ENCODE results near the gene PWWP3B.
"Not testable (repeated sequence)": the region's sequence is repeated elsewhere in the genome, so short reads cannot be mapped to it uniquely, and the experiment has no call there.

PWWP3B gene

DNA sequence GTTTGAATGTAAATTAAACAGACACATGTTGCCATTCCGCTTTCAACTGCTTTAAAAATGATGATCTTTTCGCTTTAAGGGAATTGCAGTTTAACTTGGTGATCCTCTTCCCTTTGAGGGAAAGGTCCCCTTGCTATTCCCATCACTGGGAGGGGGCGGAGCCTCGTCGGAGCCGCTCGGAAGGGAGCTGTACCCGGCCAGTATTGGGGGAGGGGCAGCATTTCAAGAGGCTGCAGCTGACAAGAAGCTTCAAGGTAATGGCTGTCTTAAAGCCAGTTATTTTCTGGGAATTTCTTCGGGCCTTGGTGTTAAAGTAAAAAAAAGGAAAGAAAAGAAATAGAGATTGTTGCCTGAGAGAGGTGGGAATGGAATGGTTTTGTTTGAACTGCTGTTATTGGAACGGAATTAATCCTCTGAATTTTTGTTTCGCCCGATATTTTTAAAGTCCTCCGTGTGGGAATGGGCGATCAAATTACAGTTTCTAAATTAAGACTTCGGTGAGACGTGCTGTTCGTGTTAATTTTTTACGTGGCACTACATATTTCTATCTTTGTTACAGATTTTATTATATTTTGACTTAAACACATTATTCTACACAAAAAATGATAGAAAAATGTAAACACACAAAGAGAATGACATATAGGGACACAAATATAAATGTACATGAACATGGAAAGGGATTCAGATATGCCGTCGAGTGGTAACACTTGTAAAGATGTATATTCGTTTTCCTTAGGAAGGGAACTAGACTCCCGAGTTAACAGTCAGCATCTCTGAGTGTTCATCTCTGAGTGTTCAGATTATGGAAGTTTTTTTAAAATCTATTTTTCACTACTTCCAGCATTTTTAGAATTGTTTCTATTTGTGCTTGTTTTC lies 9.2 kb downstream of the PWWP3B start:
- TF ChIP-seq, protein P1, sequence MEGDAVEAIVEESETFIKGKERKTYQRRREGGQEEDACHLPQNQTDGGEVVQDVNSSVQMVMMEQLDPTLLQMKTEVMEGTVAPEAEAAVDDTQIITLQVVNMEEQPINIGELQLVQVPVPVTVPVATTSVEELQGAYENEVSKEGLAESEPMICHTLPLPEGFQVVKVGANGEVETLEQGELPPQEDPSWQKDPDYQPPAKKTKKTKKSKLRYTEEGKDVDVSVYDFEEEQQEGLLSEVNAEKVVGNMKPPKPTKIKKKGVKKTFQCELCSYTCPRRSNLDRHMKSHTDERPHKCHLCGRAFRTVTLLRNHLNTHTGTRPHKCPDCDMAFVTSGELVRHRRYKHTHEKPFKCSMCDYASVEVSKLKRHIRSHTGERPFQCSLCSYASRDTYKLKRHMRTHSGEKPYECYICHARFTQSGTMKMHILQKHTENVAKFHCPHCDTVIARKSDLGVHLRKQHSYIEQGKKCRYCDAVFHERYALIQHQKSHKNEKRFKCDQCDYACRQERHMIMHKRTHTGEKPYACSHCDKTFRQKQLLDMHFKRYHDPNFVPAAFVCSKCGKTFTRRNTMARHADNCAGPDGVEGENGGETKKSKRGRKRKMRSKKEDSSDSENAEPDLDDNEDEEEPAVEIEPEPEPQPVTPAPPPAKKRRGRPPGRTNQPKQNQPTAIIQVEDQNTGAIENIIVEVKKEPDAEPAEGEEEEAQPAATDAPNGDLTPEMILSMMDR (IDR thresholded peaks at IDR 0.05; ENCODE audit: extremely low read depth, missing control alignments) = no peak
- DNase-seq (ENCODE audit: low spot score) = no peak

DNA sequence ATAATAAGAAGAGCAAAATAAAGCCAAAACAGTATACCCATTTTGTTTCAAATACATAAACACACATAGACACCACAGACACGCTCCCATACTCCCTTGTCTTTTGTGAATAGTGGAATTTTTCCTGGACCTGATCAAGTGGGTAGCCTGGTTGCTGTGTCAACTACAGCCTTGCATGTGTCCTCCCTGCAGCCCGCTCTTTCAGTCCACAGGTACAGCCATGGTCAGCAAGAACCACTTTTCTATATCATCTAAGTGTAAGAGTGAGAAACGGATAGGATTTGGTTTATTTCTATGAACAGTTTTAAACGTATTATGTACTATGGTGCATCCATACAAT lies 9.8 kb downstream of the PWWP3B start:
- TF ChIP-seq, protein P1 (IDR thresholded peaks at IDR 0.05; ENCODE audit: extremely low read depth, missing control alignments) = no peak

DNA sequence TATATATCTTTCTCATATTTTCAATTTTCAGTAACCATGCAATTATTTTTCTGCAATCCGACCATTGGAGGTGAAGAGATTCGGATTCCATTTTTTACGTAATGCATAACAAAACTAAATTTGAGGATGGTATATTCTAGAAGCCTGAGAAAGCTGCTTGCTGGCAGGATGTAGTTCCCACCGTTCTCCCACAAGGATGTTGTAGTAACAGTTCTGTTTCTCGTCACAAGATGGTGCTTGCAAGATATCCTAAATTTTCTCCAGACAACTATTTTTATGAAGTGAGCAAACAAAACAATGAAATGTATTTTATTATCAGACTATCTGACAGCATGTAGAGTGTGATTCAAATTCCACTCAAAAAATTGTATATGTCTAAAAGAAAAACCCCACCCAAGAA lies 10.7 kb downstream of the PWWP3B start:
- TF ChIP-seq, protein P1 (IDR thresholded peaks at IDR 0.05; ENCODE audit: extremely low read depth, missing control alignments) = no peak
- no peak for DNase-seq (ENCODE audit: low spot score)

More for the DNA sequence above, 9.8 kb downstream of the PWWP3B start:
- DNase-seq (ENCODE audit: low spot score) = no peak

DNA sequence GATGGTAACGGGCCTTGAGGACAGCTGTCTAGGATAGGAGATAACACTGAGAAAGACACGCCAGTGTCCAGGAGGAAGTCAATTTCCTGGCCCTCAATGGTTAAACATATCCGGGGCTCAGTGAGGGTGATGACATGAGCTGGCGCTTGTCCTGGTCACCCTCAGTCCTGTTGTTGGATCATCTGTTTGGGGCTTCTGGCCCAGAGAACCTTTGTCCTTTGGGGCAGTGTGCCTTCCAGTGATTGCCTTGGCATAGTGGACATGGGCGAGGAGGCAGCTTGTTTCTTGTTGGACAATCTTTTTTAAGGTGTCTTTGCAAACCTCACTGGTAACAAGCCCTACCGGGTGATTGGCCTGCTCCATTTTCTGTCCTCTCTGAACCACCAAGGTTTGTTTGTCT lies 15.6 kb downstream of the PWWP3B start:
- DNase-seq (ENCODE audit: low spot score) = not testable (repeated sequence)

DNA sequence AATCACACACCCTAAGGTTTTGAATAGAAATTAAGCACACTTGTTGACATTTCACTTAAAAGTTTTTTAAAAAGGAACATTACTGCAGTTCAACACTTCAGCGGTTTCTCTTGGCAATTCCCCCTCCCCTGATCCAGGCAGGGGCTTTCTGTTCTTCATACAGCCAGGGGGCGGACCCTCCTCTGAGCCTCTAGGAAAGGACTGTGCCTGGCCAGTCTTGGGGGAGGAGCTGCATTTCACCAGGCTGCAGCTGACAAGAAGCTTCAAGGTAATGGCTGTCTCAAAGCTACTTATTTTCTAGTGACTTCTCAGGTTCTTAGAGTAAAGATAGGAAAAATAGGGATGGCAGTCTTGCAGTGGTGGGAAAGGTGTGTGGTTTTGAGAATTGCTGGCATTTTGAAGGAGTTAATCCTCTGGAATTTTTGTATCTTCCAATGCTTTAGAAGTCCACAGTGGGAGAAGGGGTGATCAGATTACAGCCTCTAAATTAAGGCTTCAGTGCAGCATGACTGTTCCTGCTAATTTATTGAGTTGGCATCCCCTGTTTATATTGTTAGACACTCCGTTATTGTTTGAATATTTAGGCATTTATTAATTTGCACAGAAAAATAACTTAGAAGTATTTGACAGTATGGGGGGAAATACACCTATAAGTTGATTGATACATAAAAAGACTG lies 33.5 kb downstream of the PWWP3B start:
- TF ChIP-seq, protein P1 (IDR thresholded peaks at IDR 0.05; ENCODE audit: extremely low read depth, missing control alignments) = no peak
- no peak for DNase-seq (ENCODE audit: low spot score)

DNA sequence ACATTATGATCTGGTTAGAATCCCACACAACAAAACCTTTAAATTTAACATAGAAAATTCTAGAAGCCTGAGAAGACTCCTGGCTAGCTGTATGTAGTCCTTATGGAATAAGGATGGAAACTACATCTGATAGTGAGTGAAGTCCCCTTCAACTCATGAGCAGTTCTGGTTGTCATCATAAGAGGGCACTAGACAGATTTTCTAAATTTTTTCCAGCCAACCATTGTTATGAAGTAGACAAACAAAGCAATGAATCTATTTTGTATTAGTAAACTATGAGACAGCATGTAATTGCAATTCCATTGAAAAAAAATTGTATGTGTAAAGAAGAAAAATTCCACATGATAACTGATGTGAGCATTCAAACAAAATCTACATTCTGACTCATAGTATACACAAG lies 35.2 kb downstream of the PWWP3B start:
- TF ChIP-seq, protein P1 (IDR thresholded peaks at IDR 0.05; ENCODE audit: extremely low read depth, missing control alignments) = no peak
- DNase-seq (ENCODE audit: low spot score) = no peak

DNA sequence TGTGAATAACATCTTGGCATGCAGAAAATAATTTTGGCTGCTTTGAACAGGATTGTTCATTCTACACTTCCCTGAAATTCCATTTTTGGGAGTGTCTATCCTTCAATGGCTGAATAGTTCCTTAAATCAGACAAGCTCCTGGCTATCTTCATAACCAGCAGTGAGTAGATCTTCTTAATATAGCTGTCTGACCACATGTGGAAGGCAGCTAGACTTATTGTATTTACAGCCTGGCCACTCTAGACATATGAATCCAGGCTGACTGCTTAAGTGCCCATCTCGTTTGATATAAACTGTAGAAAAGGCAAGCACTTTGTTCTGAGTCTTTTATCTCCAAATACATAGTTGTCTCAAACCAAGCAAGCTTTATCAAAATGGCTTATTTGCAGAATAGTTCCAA lies 40.0 kb downstream of the PWWP3B start:
- TF ChIP-seq, protein P1 (IDR thresholded peaks at IDR 0.05; ENCODE audit: extremely low read depth, missing control alignments) = no peak
- no peak for DNase-seq (ENCODE audit: low spot score)
